WTC11 (cell line): Measurements from ENCODE around the gene GRWD1. TPM values are rescaled to one million over a fixed set of nuclear protein-coding genes. Genes with fewer than 3 reads are reported as not detected.

Source experiments
- ATAC-seq: fragments of 200-7000 bp; cut with Tn5 transposase; 2 replicates; pipeline ENCODE4 v1.10.0; 2021; ENCODE audit warnings: mild to moderate bottlenecking, moderate library complexity
- CTCF ChIA-PET: fragments of 300-600 bp; sonication (Branson Sonifier 250); formaldehyde crosslinking; loops from one replicate; lab custom pipeline; 2021; ENCODE audit warnings: antibody characterized with exemption; lab: Charles Lee
- POLR2A ChIA-PET: fragments of 350-600 bp; sonication (Branson Sonifier 250); formaldehyde crosslinking; loops from one replicate; lab custom pipeline; 2021; ENCODE audit warnings: antibody characterized with exemption; lab: Charles Lee
- DNase-seq: peaks from one replicate; pipeline ENCODE4 v3.0.0; 2021; ENCODE audit warnings: low spot score
- H3K27ac Mint-ChIP-seq: 2 replicates; pipeline ENCODE4 v1.8.0; 2021; ENCODE audit warnings: mixed read lengths
- H3K27me3 Mint-ChIP-seq: 2 replicates; pipeline ENCODE4 v1.8.0; 2021; ENCODE audit warnings: low read depth, mild to moderate bottlenecking, moderate library complexity, mixed read lengths
- H3K36me3 Mint-ChIP-seq: 2 replicates; pipeline ENCODE4 v1.8.0; 2021; ENCODE audit warnings: mixed read lengths
- H3K4me1 Mint-ChIP-seq: 2 replicates; pipeline ENCODE4 v1.8.0; 2022; ENCODE audit warnings: mixed read lengths
- H3K4me3 Mint-ChIP-seq: 2 replicates; pipeline ENCODE4 v1.8.0; 2021; ENCODE audit warnings: mild to moderate bottlenecking, moderate library complexity, mixed read lengths
- H3K9me3 Mint-ChIP-seq: 2 replicates; pipeline ENCODE4 v1.8.0; 2021; ENCODE audit warnings: mixed read lengths
- ARID4B ChIP-seq: sonication (generic); formaldehyde crosslinking; IDR thresholded peaks from 2 replicates; pipeline ENCODE4 v1.8.0; 2023; ENCODE audit warnings: missing genetic modification reagents, mild to moderate bottlenecking, borderline replicate concordance
- ATF1 ChIP-seq: sonication (generic); formaldehyde crosslinking; IDR thresholded peaks from 2 replicates; pipeline ENCODE4 v1.8.1; 2023; ENCODE audit warnings: mild to moderate bottlenecking, moderate library complexity, missing genetic modification reagents
- ATF3 ChIP-seq: sonication (generic); formaldehyde crosslinking; conservative IDR thresholded peaks from 2 replicates; pipeline ENCODE4 v1.8.1; 2022; ENCODE audit warnings: mild to moderate bottlenecking, missing genetic modification reagents
- ATF6 ChIP-seq: sonication (generic); formaldehyde crosslinking; IDR thresholded peaks from 2 replicates; pipeline ENCODE4 v1.8.1; 2023; ENCODE audit warnings: mild to moderate bottlenecking, missing genetic modification reagents
- CREB1 ChIP-seq: sonication (generic); formaldehyde crosslinking; IDR thresholded peaks from 2 replicates; pipeline ENCODE4 v1.8.0; 2023; ENCODE audit warnings: mild to moderate bottlenecking, missing genetic modification reagents
- CREM ChIP-seq: sonication (generic); formaldehyde crosslinking; IDR thresholded peaks from 2 replicates; pipeline ENCODE4 v1.8.1; 2022; ENCODE audit warnings: mild to moderate bottlenecking, missing genetic modification reagents, moderate library complexity
- FOXP4 ChIP-seq: sonication (generic); formaldehyde crosslinking; IDR thresholded peaks from 2 replicates; pipeline ENCODE4 v1.8.0; 2022; ENCODE audit warnings: mild to moderate bottlenecking, missing genetic modification reagents
- GRHL2 ChIP-seq: fragments of 250-450 bp; sonication (Bioruptor Pico); IDR thresholded peaks from 2 replicates; pipeline ENCODE4 v1.8.0; 2022; ENCODE audit warnings: mild to moderate bottlenecking, moderate library complexity; ENCODE audit not compliant: insufficient replicate concordance, severe bottlenecking
- NFYB ChIP-seq: sonication (generic); formaldehyde crosslinking; conservative IDR thresholded peaks from 2 replicates; pipeline ENCODE4 v1.8.0; 2022; ENCODE audit warnings: low read depth, missing genetic modification reagents
- OVOL2 ChIP-seq: fragments of 250-450 bp; sonication (Bioruptor Pico); IDR thresholded peaks from 2 replicates; pipeline ENCODE4 v1.9.0; 2021; ENCODE audit warnings: mild to moderate bottlenecking, borderline replicate concordance
- TCF7 ChIP-seq: sonication (generic); formaldehyde crosslinking; IDR thresholded peaks from 2 replicates; pipeline ENCODE4 v1.8.0; 2022; ENCODE audit warnings: mild to moderate bottlenecking, low read depth, missing genetic modification reagents, moderate library complexity
- ZNF121 ChIP-seq: sonication (generic); formaldehyde crosslinking; IDR thresholded peaks from 2 replicates; pipeline ENCODE4 v1.8.0; 2023; ENCODE audit warnings: missing genetic modification reagents
- ZNF138 ChIP-seq: sonication (generic); formaldehyde crosslinking; conservative IDR thresholded peaks from 2 replicates; pipeline ENCODE4 v1.8.1; 2022; ENCODE audit warnings: mild to moderate bottlenecking, moderate library complexity, missing genetic modification reagents
- ZNF232 ChIP-seq: sonication (generic); formaldehyde crosslinking; IDR thresholded peaks from 2 replicates; pipeline ENCODE4 v1.8.0; 2022; ENCODE audit warnings: mild to moderate bottlenecking, missing genetic modification reagents
- ZNF263 ChIP-seq: sonication (generic); formaldehyde crosslinking; IDR thresholded peaks from 2 replicates; pipeline ENCODE4 v1.8.1; 2022; ENCODE audit warnings: low read depth, mild to moderate bottlenecking, moderate library complexity, missing genetic modification reagents
- total RNA-seq: library from RNA; stranded (reverse); gene quantifications from 3 replicates; pipeline ENCODE4 v1.2.3, GENCODE V29; 2021
- TF ChIP-seq, protein P1 (sequence below): sonication (generic); formaldehyde crosslinking; IDR thresholded peaks from 2 replicates; pipeline ENCODE4 v1.8.1; 2022; ENCODE audit warnings: mild to moderate bottlenecking, moderate library complexity, missing genetic modification reagents
- TF ChIP-seq, protein P2 (sequence below): fragments of 250-450 bp; sonication (Bioruptor Pico); IDR thresholded peaks from 2 replicates; pipeline ENCODE4 v2.1.2; 2022; ENCODE audit warnings: mild to moderate bottlenecking, moderate library complexity
- TF ChIP-seq, protein P3 (sequence below): sonication (generic); formaldehyde crosslinking; IDR thresholded peaks from 2 replicates; pipeline ENCODE4 v1.8.1; 2023; ENCODE audit warnings: mild to moderate bottlenecking, missing genetic modification reagents, moderate library complexity
- TF ChIP-seq, protein P4 (sequence below): sonication (generic); formaldehyde crosslinking; IDR thresholded peaks from 2 replicates; pipeline ENCODE4 v1.8.1; 2023; ENCODE audit warnings: mild to moderate bottlenecking, missing genetic modification reagents, moderate library complexity
- TF ChIP-seq, protein P5 (sequence below): fragments of 200-600 bp; IDR thresholded peaks from 2 replicates; pipeline ENCODE4 v1.8.0; 2022; ENCODE audit warnings: antibody characterized with exemption

GRWD1 gene
- total RNA-seq, 1 experiment from 2014 or later = 67.2 TPM

GRCh38 chr19:48461651-48461981, 15.8 kb downstream of the GRWD1 start (continued):
- no peak for TF ChIP-seq CREB1
- TF ChIP-seq, protein P1, sequence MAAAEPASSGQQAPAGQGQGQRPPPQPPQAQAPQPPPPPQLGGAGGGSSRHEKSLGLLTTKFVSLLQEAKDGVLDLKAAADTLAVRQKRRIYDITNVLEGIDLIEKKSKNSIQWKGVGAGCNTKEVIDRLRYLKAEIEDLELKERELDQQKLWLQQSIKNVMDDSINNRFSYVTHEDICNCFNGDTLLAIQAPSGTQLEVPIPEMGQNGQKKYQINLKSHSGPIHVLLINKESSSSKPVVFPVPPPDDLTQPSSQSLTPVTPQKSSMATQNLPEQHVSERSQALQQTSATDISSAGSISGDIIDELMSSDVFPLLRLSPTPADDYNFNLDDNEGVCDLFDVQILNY (CRISPR knock-in tag) = no peak
- TF ChIP-seq ATF1 (CRISPR knock-in tag) = no peak
- TF ChIP-seq, protein P2, sequence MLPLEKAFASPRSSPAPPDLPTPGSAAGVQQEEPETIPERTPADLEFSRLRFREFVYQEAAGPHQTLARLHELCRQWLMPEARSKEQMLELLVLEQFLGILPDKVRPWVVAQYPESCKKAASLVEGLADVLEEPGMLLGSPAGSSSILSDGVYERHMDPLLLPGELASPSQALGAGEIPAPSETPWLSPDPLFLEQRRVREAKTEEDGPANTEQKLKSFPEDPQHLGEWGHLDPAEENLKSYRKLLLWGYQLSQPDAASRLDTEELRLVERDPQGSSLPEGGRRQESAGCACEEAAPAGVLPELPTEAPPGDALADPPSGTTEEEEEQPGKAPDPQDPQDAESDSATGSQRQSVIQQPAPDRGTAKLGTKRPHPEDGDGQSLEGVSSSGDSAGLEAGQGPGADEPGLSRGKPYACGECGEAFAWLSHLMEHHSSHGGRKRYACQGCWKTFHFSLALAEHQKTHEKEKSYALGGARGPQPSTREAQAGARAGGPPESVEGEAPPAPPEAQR = no peak
- TF ChIP-seq ZNF263 (CRISPR knock-in tag) = no peak
- no peak for TF ChIP-seq GRHL2 (CRISPR knock-in tag)
- no peak for TF ChIP-seq ZNF121 (CRISPR knock-in tag)
- no peak for TF ChIP-seq ATF3

DNA sequence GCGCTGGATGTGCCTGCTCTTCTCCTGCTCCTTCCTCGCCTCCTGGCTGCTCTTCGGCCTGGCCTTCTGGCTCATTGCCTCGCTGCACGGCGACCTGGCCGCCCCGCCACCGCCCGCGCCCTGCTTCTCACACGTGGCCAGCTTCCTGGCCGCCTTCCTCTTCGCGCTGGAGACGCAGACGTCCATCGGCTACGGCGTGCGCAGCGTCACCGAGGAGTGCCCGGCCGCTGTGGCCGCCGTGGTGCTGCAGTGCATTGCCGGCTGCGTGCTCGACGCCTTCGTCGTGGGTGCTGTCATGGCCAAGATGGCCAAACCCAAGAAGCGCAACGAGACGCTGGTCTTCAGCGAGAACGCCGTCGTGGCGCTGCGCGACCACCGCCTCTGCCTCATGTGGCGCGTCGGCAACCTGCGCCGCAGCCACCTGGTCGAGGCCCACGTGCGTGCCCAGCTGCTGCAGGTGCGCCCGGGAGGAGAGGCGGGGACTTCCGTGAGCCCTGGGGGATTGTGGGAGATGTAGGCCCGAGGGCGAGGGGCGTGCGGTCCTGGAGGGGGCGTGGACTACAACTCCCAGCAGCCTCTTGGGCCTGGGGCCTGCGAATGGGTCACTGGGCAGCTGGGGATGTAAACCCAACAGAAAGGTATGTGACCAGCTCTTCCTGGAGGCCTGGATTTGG, 16.3 kb downstream of the GRWD1 start:
- CTCF ChIA-PET = interaction anchor here (0.5 to 3.3 kb wide), 9 partner anchors 15 to 148 kb away, joined by 3 to 17 read pairs (median 4); partner anchors contain the start of genes GRWD1 and KDELR1
- ATAC-seq = peak; percentile 97
- TF ChIP-seq ATF6 (CRISPR knock-in tag) = no peak
- peak; percentile 65 for TF ChIP-seq NFYB (CRISPR knock-in tag)
- TF ChIP-seq CREM (CRISPR knock-in tag) = no peak
- TF ChIP-seq ZNF232 (CRISPR knock-in tag) = peak; percentile 95
- TF ChIP-seq, protein P3, sequence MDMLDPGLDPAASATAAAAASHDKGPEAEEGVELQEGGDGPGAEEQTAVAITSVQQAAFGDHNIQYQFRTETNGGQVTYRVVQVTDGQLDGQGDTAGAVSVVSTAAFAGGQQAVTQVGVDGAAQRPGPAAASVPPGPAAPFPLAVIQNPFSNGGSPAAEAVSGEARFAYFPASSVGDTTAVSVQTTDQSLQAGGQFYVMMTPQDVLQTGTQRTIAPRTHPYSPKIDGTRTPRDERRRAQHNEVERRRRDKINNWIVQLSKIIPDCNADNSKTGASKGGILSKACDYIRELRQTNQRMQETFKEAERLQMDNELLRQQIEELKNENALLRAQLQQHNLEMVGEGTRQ (CRISPR knock-in tag) = peak; percentile 71
- TF ChIP-seq, protein P4, sequence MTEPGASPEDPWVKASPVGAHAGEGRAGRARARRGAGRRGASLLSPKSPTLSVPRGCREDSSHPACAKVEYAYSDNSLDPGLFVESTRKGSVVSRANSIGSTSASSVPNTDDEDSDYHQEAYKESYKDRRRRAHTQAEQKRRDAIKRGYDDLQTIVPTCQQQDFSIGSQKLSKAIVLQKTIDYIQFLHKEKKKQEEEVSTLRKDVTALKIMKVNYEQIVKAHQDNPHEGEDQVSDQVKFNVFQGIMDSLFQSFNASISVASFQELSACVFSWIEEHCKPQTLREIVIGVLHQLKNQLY (CRISPR knock-in tag) = no peak
- TF ChIP-seq ZNF121 (CRISPR knock-in tag) = peak; percentile 90; the same call in 1 of the 2 replicates
- peak; percentile 99 for TF ChIP-seq ARID4B
- no peak for TF ChIP-seq OVOL2 (CRISPR knock-in tag)
- peak; percentile 98 for TF ChIP-seq ZNF138 (CRISPR knock-in tag)
- TF ChIP-seq, protein P5, sequence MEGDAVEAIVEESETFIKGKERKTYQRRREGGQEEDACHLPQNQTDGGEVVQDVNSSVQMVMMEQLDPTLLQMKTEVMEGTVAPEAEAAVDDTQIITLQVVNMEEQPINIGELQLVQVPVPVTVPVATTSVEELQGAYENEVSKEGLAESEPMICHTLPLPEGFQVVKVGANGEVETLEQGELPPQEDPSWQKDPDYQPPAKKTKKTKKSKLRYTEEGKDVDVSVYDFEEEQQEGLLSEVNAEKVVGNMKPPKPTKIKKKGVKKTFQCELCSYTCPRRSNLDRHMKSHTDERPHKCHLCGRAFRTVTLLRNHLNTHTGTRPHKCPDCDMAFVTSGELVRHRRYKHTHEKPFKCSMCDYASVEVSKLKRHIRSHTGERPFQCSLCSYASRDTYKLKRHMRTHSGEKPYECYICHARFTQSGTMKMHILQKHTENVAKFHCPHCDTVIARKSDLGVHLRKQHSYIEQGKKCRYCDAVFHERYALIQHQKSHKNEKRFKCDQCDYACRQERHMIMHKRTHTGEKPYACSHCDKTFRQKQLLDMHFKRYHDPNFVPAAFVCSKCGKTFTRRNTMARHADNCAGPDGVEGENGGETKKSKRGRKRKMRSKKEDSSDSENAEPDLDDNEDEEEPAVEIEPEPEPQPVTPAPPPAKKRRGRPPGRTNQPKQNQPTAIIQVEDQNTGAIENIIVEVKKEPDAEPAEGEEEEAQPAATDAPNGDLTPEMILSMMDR = no peak
- TF ChIP-seq FOXP4 (CRISPR knock-in tag) = peak; percentile 99
- peak; percentile 97 for TF ChIP-seq TCF7

More for the DNA sequence above, 16.3 kb downstream of the GRWD1 start:
- Mint-ChIP-seq H3K4me1 (0 out of 2 replicates have a peak, but pooled peaks cover 2% of the 10 kb centered on the region), H3K36me3 (peaks cover 17% of the 10 kb centered on the region), H3K9me3 (peaks cover 3% of the 10 kb centered on the region), H3K27ac (no peak overlapping the region), H3K27me3 (peaks cover 27% of the 10 kb centered on the region), H3K4me3 (no peak overlapping the region)
- DNase-seq = peak; percentile 91
- POLR2A ChIA-PET = interaction anchor here (0.7 to 1.0 kb wide), 2 partner anchors 18 to 62 kb away, joined by 4 to 5 read pairs; no protein-coding TSS in a partner anchor
